H1 (cell line): ENCODE data around the gene ACTRT1. TPM values are rescaled to one million over a fixed set of nuclear protein-coding genes. Genes with fewer than 3 reads are reported as not detected.

Experiments used
- CTCF ChIA-PET: fragments of 300-600 bp; sonication (Branson Sonifier 250); formaldehyde crosslinking; loops from one replicate; lab custom pipeline; 2021; ENCODE audit not compliant: partially characterized antibody; lab: Charles Lee
- POLR2A ChIA-PET: fragments of 300-600 bp; sonication (Branson Sonifier 250); formaldehyde crosslinking; loops from one replicate; lab custom pipeline; 2021; ENCODE audit warnings: inconsistent platforms; ENCODE audit not compliant: partially characterized antibody; lab: Charles Lee
- DNase-seq, 2 experiments: peaks; one replicate each; pipeline versions ENCODE4 v3.0.0 to v3.0.0-alpha.2; 2010 to 2022; ENCODE audit warnings: low spot score in 2 of 2, low read depth in 1 of 2, mixed read lengths in 1 of 2
- FAIRE-seq: peaks from 2 replicates; lab custom pipeline; 2011; peaks lifted over from hg19 to GRCh38; lab: Jason Lieb, UNC
- H2AFZ ChIP-seq: 2 replicates; pipeline ENCODE4 v1.8.1; 2012; ENCODE audit warnings: low read length, inconsistent platforms
- H2AK5ac ChIP-seq: 2 replicates; pipeline ENCODE4 v1.6.1; 2013; ENCODE audit warnings: low read depth, low read length
- H2BK120ac ChIP-seq: replicated peaks from 2 replicates; pipeline ENCODE3; 2013; ENCODE audit warnings: low read depth, low read length, inconsistent platforms
- H2BK12ac ChIP-seq: 2 replicates; pipeline ENCODE4 v1.6.1; 2013; ENCODE audit warnings: low read depth, low read length
- H2BK15ac ChIP-seq: 2 replicates; pipeline ENCODE4 v1.6.1; 2013; ENCODE audit warnings: low read length
- H2BK20ac ChIP-seq: 2 replicates; pipeline ENCODE4 v1.6.1; 2013; ENCODE audit warnings: low read length
- H2BK5ac ChIP-seq: 2 replicates; pipeline ENCODE4 v1.6.1; 2013; ENCODE audit warnings: low read depth, low read length
- H3K14ac ChIP-seq: 2 replicates; pipeline ENCODE4 v1.6.1; 2013; ENCODE audit warnings: inconsistent platforms; ENCODE audit not compliant: insufficient read length
- H3K18ac ChIP-seq: 2 replicates; pipeline ENCODE4 v1.6.1; 2013; ENCODE audit warnings: low read length; ENCODE audit errors: extremely low read depth
- H3K23ac ChIP-seq: 2 replicates; pipeline ENCODE4 v1.6.1; 2013; ENCODE audit warnings: inconsistent platforms; ENCODE audit not compliant: insufficient read length
- H3K23me2 ChIP-seq: 2 replicates; pipeline ENCODE4 v1.6.1; 2013; ENCODE audit warnings: low read depth, low read length
- H3K27ac ChIP-seq: 2 replicates; pipeline ENCODE4 v1.6.1; 2011; ENCODE audit warnings: low read depth, low read length, inconsistent platforms
- H3K27me3 ChIP-seq, 4 experiments: replicated peaks in 1 of 4; 1 replicate in 1 of 4; 2 replicates in 3 of 4; pipeline versions ENCODE4 v1.6.1 to v1.8.1; 2011 to 2013; ENCODE audit warnings: low read length in 3 of 4, mild to moderate bottlenecking in 3 of 4, inconsistent platforms in 2 of 4, mixed read lengths in 2 of 4, moderate library complexity in 1 of 4; ENCODE audit not compliant: control insufficient read depth in 3 of 4, insufficient read depth in 3 of 4; ENCODE audit errors: extremely low read depth in 1 of 4
- H3K36me3 ChIP-seq, 4 experiments: 2 replicates each; pipeline versions ENCODE4 v1.6.1 to v1.8.1; 2011 to 2013; ENCODE audit warnings: mild to moderate bottlenecking in 4 of 4, low read length in 3 of 4, moderate library complexity in 2 of 4, control low read depth in 1 of 4, inconsistent platforms in 1 of 4; ENCODE audit not compliant: insufficient read depth in 4 of 4, control insufficient read depth in 2 of 4
- H3K4ac ChIP-seq: replicated peaks from 2 replicates; pipeline ENCODE3; 2013; ENCODE audit warnings: low read length, low read depth, mixed read lengths, inconsistent platforms; ENCODE audit not compliant: insufficient read length
- H3K4me1 ChIP-seq, 4 experiments: replicated peaks in 1 of 4; 1 replicate in 1 of 4; 2 replicates in 3 of 4; pipeline versions ENCODE4 v1.6.1 to v1.8.1; 2011 to 2013; ENCODE audit warnings: low read length in 3 of 4, inconsistent platforms in 2 of 4, mixed read lengths in 1 of 4; ENCODE audit not compliant: insufficient read depth in 4 of 4, control insufficient read depth in 3 of 4
- H3K4me2 ChIP-seq, 2 experiments: 2 replicates each; pipeline versions ENCODE4 v1.6.1 to v1.8.1; 2011 to 2013; ENCODE audit warnings: low read depth in 2 of 2, low read length in 2 of 2, control low read depth in 1 of 2, inconsistent platforms in 1 of 2, mild to moderate bottlenecking in 1 of 2; ENCODE audit not compliant: insufficient read depth in 1 of 2
- H3K4me3 ChIP-seq, 4 experiments: fragments of 200-600, 300-600 bp in 1 of 4; sonication (generic), shearing (Covaris generic), sonication (Bioruptor Twin) in 1 of 4; 2 replicates each; pipeline versions ENCODE4 v1.5.1 to v1.8.1; 2011 to 2016; ENCODE audit warnings: low read length in 4 of 4, low read depth in 3 of 4, control low read depth in 2 of 4, inconsistent platforms in 2 of 4, mild to moderate bottlenecking in 2 of 4, mixed read lengths in 1 of 4, moderate library complexity in 1 of 4; ENCODE audit not compliant: insufficient read depth in 2 of 4; ENCODE audit errors: extremely low read depth in 1 of 4
- H3K56ac ChIP-seq: replicated peaks from 2 replicates; pipeline ENCODE3; 2013; ENCODE audit warnings: low read depth, mild to moderate bottlenecking, mixed read lengths, low read length, inconsistent platforms; ENCODE audit not compliant: insufficient read length
- H3K79me1 ChIP-seq: 2 replicates; pipeline ENCODE4 v1.6.1; 2013; ENCODE audit warnings: low read depth, low read length, control low read depth
- H3K79me2 ChIP-seq, 2 experiments: 2 replicates each; pipeline versions ENCODE4 v1.6.1 to v1.8.1; 2012 to 2013; ENCODE audit warnings: low read length in 2 of 2, mild to moderate bottlenecking in 2 of 2, inconsistent platforms in 1 of 2; ENCODE audit not compliant: insufficient read depth in 2 of 2, control insufficient read depth in 1 of 2
- H3K9ac ChIP-seq, 4 experiments: replicated peaks in 1 of 4; 1 replicate in 1 of 4; 2 replicates in 3 of 4; pipeline versions ENCODE4 v1.6.1 to v1.8.1; 2011 to 2013; ENCODE audit warnings: low read depth in 3 of 4, low read length in 3 of 4, control low read depth in 2 of 4, mild to moderate bottlenecking in 2 of 4, moderate library complexity in 2 of 4, inconsistent platforms in 1 of 4; ENCODE audit errors: extremely low read depth in 1 of 4
- H3K9me3 ChIP-seq, 2 experiments: 2 replicates each; pipeline versions ENCODE4 v1.6.1 to v1.8.1; 2012 to 2013; ENCODE audit warnings: mild to moderate bottlenecking in 2 of 2, moderate library complexity in 2 of 2, control low read depth in 1 of 2, inconsistent platforms in 1 of 2, low read depth in 1 of 2, low read length in 1 of 2, mixed read lengths in 1 of 2; ENCODE audit not compliant: insufficient read depth in 2 of 2
- H4K20me1 ChIP-seq, 2 experiments: replicated peaks in 1 of 2; 2 replicates each; pipeline versions ENCODE3 to v1.8.1; 2011 to 2013; ENCODE audit warnings: inconsistent platforms in 2 of 2, low read length in 2 of 2, mild to moderate bottlenecking in 1 of 2; ENCODE audit not compliant: insufficient read depth in 2 of 2, control insufficient read depth in 1 of 2
- H4K5ac ChIP-seq: 2 replicates; pipeline ENCODE4 v1.6.1; 2013; ENCODE audit warnings: low read length, low read depth, mixed read lengths, inconsistent platforms; ENCODE audit not compliant: insufficient read length
- H4K8ac ChIP-seq: 2 replicates; pipeline ENCODE4 v1.8.0; 2013; ENCODE audit warnings: mild to moderate bottlenecking, moderate library complexity, low read length, inconsistent platforms; ENCODE audit not compliant: insufficient read depth; ENCODE audit errors: extremely low read depth
- H4K91ac ChIP-seq: replicated peaks from 2 replicates; pipeline ENCODE3; 2013; ENCODE audit warnings: low read length, mixed read lengths, inconsistent platforms; ENCODE audit not compliant: insufficient read length
- BCL11A ChIP-seq, 2 experiments: IDR thresholded peaks; one replicate each; pipeline ENCODE4 v1.6.1; 2011; ENCODE audit warnings: low read depth in 2 of 2, low read length in 2 of 2, mild to moderate bottlenecking in 2 of 2
- CHD1 ChIP-seq: IDR thresholded peaks from 2 replicates; pipeline ENCODE4 v1.6.1; 2012; ENCODE audit warnings: low read depth, low read length, improper control_type of control experiment
- CHD2 ChIP-seq: IDR thresholded peaks from 2 replicates; pipeline ENCODE4 v1.6.1; 2012; ENCODE audit warnings: low read length, improper control_type of control experiment
- GABPA ChIP-seq: IDR thresholded peaks from 2 replicates; pipeline ENCODE4 v1.6.1; 2011; ENCODE audit warnings: mild to moderate bottlenecking, low read length, moderate library complexity, borderline replicate concordance; ENCODE audit not compliant: insufficient read depth
- NRF1 ChIP-seq: IDR thresholded peaks from 2 replicates; pipeline ENCODE4 v1.6.1; 2011; ENCODE audit warnings: mild to moderate bottlenecking, low read depth, low read length, improper control_type of control experiment
- POLR2AphosphoS5 ChIP-seq: IDR thresholded peaks from 2 replicates; pipeline ENCODE4 v1.6.1; 2011; ENCODE audit warnings: low read depth, low read length
- TAF1 ChIP-seq: IDR thresholded peaks from 2 replicates; pipeline ENCODE4 v1.6.1; 2011; ENCODE audit warnings: mild to moderate bottlenecking, low read depth, low read length
- TAF7 ChIP-seq: optimal IDR thresholded peaks from 2 replicates; pipeline ENCODE3; 2011; ENCODE audit warnings: low read depth, mild to moderate bottlenecking, inconsistent platforms, low read length, moderate library complexity, borderline replicate concordance
- TCF12 ChIP-seq: IDR thresholded peaks from 2 replicates; pipeline ENCODE4 v1.6.1; 2011; ENCODE audit warnings: low read depth, mild to moderate bottlenecking, low read length
- WGBS, 2 experiments: shearing (Covaris generic) in 1 of 2; methylation state at CpG; one replicate each; pipeline versions ENCODE4 v1.1.6 to v1.1.7; 2013 to 2015; ENCODE audit warnings: low lambda C conversion rate in 2 of 2, mixed read lengths in 2 of 2, inconsistent platforms in 1 of 2, low coverage in 1 of 2, missing lambda C conversion rate in 1 of 2; ENCODE audit not compliant: insufficient replicate concordance in 2 of 2, insufficient coverage in 1 of 2, insufficient read length in 1 of 2; ENCODE audit errors: extremely low coverage in 1 of 2, missing lambda C conversion rate in 1 of 2; 5-methylcytosine and 5-hydroxymethylcytosine counted together
- long read RNA-seq, 2 experiments: library from RNA in 1 of 2; library from capped mRNA in 1 of 2; stranded (forward); transcript quantifications; one replicate each; pipeline ENCODE4 v2.0.0, GENCODE V29; 2021; ENCODE audit warnings: inconsistent platforms in 1 of 2
- polyA minus RNA-seq, 3 experiments: library from RNA; depleted of rRNA, polyadenylated mRNA; stranded (reverse); fragments of >200 nt; gene quantifications; 1 replicate in 2 of 3; 2 replicates in 1 of 3; pipeline ENCODE4 v1.2.3, GENCODE V29; 2011
- polyA plus RNA-seq, 7 experiments: library from polyadenylated mRNA; depleted of rRNA in 3 of 7; stranded (reverse) in 5 of 7; unstranded in 2 of 7; fragments of >200 nt in 5 of 7; fragments of 200-250 nt in 2 of 7; gene quantifications; 1 replicate in 5 of 7; 2 replicates in 1 of 7; 4 replicates in 1 of 7; pipeline versions ENCODE4 v1.2.1 to v1.2.3, GENCODE V29; 2011 to 2013; ENCODE audit warnings: missing spikeins in 2 of 7, mixed read lengths in 2 of 7
- total RNA-seq: library from RNA; stranded (reverse); fragmentation: NEBNext Ultra II Directional; extraction: Animal tissue kit (Norgen Biotek cat#: 25700); gene quantifications from 2 replicates; pipeline ENCODE4 v1.2.1, GENCODE V29; 2021

ACTRT1 gene
- total RNA-seq (not detected in 2 replicates), polyA plus RNA-seq (2011; rRNA removed) (0.08 TPM in 1 of 2 replicates, not detected in the other), polyA minus RNA-seq (2011; rRNA and poly(A)+ RNA removed) (0.25 and 0.68 TPM in 2 replicates)
- polyA plus RNA-seq (2011; cell fraction: cytosol; rRNA removed) = not detected
- 0.13 TPM for polyA plus RNA-seq (2011; cell fraction: nucleus; rRNA removed)
- polyA plus RNA-seq (2012, experiment 1 of 2) = not detected in 4 replicates
- not detected for polyA plus RNA-seq (2012, experiment 2 of 2)
- not detected for polyA plus RNA-seq (2013, experiment 1 of 2)
- not detected for polyA plus RNA-seq (2013, experiment 2 of 2)
- polyA minus RNA-seq (2011; cell fraction: cytosol; rRNA and poly(A)+ RNA removed) = not detected
- polyA minus RNA-seq (2011; cell fraction: nucleus; rRNA and poly(A)+ RNA removed) = 1.5 TPM
- long read RNA-seq, experiment 1 = 0 reads
- long read RNA-seq, experiment 2 = 0 reads

- Histone ChIP-seq H3K79me2 (no peaks in the 10 kb centered on the region), H3K4me1 (no peaks in the 10 kb centered on the region), H4K5ac (no peak within 1 kb of the TSS), H3K4ac (no peak within 1 kb of the TSS), H3K27me3 (no peaks in the 10 kb centered on the region), H4K20me1 (no peaks in the 10 kb centered on the region), H2AK5ac (no peak within 1 kb of the TSS), H2BK120ac (no peak within 1 kb of the TSS), H3K9me3 (0 out of 4 replicates have a peak, but pooled peaks cover 0 to 3% of the 10 kb centered on the region in 2 experiments), H2BK5ac (no peak within 1 kb of the TSS), H3K14ac (no peak within 1 kb of the TSS), H2AFZ (no peak within 1 kb of the TSS), H3K36me3 (no peaks in the 10 kb centered on the region), H3K27ac (no peak within 1 kb of the TSS), H3K9ac (no peak within 1 kb of the TSS), H3K23me2 (no peaks in the 10 kb centered on the region), H2BK20ac (no peak within 1 kb of the TSS), H2BK15ac (no peak within 1 kb of the TSS), H4K8ac (no peak within 1 kb of the TSS), H4K91ac (no peak within 1 kb of the TSS), H2BK12ac (no peak within 1 kb of the TSS)
- 100% methylated on average over 1 of the region's 1 CpG; no CpG with 5 or more reads in 1 of the 2 experiments for WGBS, 2 experiments
- no peak for FAIRE-seq
- no peak for TF ChIP-seq BCL11A (IDR thresholded peaks at IDR 0.05; ENCODE audit: low read depth in 2 of 2, low read length in 2 of 2)
- no peak for TF ChIP-seq GABPA
- TF ChIP-seq TAF7 = no peak
- no peak for TF ChIP-seq CHD1
- no peak for TF ChIP-seq POLR2AphosphoS5
- TF ChIP-seq NRF1 = no peak
- TF ChIP-seq TCF12 = no peak
- TF ChIP-seq TAF1 = no peak
- no peak for TF ChIP-seq CHD2
- TF ChIP-seq, all 59 proteins: peak for 0
- Histone ChIP-seq H3K4me2 (no peak within 1 kb of the TSS), H3K56ac (no peak within 1 kb of the TSS), H3K18ac (no peak within 1 kb of the TSS), H3K79me1 (no peaks in the 10 kb centered on the region), H3K4me3 (no peak within 1 kb of the TSS), H3K23ac (no peak within 1 kb of the TSS)
- DNase-seq = no peak
- CTCF ChIA-PET = interaction anchor here (0.6 kb wide), 1 partner anchor 990 kb away, joined by 3 read pairs; no protein-coding TSS in a partner anchor
- POLR2A ChIA-PET = no interaction called here
Measured at GRCh38 chrX:128052303-128052702, at the start of gene ACTRT1. Gene ACTRT1, minus strand, starts transcription at chrX:128052403. Its CDS starts 197 bp downstream, at chrX:128052206.
